ENCODE measurements around the gene WFDC2.

DNA sequence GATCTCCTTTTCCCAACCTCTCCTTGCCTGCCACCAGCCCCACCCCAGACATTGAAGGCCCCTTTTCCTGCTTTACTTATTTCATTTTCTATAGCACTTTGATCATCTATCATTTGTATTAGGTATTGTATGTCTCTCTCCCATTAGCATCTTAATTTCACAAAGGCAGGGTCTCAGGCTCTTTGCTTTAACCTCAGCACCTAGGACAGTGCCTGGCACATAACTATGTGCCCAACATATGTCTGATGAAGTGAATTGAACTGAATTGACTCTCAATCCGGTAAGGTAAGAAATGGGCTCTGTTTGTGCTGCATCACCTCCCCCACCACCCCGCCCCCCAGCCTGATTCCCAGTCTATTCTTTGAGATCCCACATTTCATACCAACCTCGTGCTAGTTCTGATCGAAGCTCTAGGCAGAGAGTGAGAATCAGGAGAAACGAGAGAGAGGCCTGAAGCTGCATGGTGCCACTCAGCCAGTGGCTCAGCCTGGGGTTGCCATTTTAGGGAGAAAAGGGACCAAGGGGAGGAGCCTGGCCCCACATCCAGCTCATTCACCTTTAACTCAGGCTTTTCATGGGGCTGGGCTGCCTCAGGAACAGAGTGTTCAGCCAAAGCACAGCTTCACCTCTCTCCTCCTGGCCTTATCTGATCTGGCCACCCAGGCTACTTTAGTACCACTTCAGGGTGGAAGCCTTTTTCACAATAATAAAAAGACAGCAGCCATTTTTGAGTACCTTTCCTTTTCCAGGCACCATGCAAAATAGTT, 45.8 kb downstream of the WFDC2 start, which contains the start of gene SPINT3:
- TF ChIP-seq, protein P1, sequence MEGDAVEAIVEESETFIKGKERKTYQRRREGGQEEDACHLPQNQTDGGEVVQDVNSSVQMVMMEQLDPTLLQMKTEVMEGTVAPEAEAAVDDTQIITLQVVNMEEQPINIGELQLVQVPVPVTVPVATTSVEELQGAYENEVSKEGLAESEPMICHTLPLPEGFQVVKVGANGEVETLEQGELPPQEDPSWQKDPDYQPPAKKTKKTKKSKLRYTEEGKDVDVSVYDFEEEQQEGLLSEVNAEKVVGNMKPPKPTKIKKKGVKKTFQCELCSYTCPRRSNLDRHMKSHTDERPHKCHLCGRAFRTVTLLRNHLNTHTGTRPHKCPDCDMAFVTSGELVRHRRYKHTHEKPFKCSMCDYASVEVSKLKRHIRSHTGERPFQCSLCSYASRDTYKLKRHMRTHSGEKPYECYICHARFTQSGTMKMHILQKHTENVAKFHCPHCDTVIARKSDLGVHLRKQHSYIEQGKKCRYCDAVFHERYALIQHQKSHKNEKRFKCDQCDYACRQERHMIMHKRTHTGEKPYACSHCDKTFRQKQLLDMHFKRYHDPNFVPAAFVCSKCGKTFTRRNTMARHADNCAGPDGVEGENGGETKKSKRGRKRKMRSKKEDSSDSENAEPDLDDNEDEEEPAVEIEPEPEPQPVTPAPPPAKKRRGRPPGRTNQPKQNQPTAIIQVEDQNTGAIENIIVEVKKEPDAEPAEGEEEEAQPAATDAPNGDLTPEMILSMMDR (IDR thresholded peaks at IDR 0.05): no peak
- no peak for TF ChIP-seq POLR2A (IDR thresholded peaks at IDR 0.05; ENCODE audit: low read depth)
